Right kidney (tissue), 1 donor: Measurements from ENCODE around the gene TFDP2.
"Not testable (repeated sequence)": the region's sequence is repeated elsewhere in the genome, so short reads cannot be mapped to it uniquely, and the experiment has no call there.

Experiments used
- DNase-seq: peaks from one replicate; pipeline ENCODE4 v3.0.0-alpha.2; 2016

TFDP2 gene

GRCh38 chr3:142077155-142077858, 72.0 kb downstream of the TFDP2 start:
- no peak for DNase-seq

- not testable (repeated sequence) for DNase-seq
Measured at GRCh38 chr3:142075656-142076055, 73.7 kb downstream of the TFDP2 start.

GRCh38 chr3:142072816-142073215, 76.5 kb downstream of the TFDP2 start:
- DNase-seq: no peak

GRCh38 chr3:142065932-142066331, 83.4 kb downstream of the TFDP2 start:
- DNase-seq: no peak

DNA sequence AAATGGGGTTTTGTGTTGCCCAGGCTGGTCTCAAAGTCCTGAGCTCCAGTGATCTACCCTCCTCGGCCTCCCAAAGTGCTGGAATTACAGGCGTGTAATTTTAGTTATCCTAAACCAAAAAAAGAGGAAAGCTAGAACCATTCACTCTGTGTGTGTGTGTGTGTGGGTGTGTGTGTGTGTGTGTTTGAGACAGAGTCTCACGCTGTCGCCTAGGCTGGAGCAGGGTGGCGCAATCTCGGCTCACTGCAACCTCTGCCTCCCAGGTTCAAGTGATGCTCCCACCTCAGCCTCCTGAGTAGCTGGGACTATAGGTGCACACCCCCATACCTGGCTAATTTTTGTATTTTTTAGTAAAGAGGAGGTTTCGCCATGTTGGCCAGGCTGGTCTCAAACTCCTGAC, 84.0 kb downstream of the TFDP2 start:
- DNase-seq: no peak

- DNase-seq: no peak
Measured at GRCh38 chr3:142064454-142064853, 84.9 kb downstream of the TFDP2 start.

GRCh38 chr3:142057331-142057725, 92.0 kb downstream of the TFDP2 start:
- DNase-seq: no peak

DNA sequence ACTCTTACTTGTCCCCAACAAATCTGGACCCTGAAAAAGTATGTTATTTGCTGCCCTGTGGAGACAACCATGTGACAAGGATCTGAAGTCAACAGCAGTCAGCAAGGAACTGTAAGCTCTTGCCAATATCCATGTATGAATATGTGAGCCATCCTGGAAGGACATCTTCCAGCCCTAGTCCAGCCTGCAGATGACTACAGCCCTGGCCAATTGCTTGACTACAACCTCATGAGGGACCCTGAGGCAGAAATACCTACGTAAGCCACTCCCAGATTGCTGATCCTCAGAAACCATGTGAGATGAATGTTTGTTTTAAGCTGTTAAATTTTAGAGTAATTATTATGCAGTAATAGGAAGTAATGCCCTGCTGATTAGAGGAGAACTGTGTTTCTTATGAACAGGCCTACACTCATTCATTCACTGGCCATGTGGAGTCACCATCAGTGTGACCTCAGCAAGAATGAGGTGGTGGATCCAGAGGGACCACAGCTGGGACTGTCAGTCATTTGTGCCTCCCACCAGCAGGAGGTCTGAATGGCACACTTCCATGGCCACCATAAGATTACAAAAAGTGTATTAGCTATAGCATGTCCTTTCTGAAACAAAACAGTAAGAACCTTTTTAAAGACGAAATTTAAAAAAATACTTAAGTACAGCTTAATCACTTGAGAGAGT, 92.6 kb downstream of the TFDP2 start:
- DNase-seq: no peak

- DNase-seq: no peak
Measured at GRCh38 chr3:142053835-142054234, 95.5 kb downstream of the TFDP2 start.

GRCh38 chr3:142053244-142053643, 96.1 kb downstream of the TFDP2 start:
- no peak for DNase-seq

DNA sequence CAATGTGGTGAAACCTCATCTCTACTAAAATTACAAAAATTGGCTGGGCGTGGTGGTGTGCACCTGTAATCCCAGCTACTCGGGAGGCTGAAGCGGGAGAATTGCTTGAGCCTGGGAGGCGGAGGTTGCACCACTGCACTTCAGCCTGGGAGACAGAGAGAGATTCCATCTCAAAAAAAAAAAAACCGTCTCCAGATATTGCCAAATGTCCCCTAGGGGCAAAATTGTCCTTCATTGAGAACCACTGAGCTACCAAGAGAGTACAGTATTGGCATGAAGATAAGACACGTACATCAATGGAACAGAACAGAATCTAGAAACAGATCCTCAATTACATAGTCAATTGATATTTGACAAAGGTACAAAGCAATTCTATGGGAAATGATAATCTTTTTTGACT, 98.0 kb downstream of the TFDP2 start:
- no peak for DNase-seq

DNA sequence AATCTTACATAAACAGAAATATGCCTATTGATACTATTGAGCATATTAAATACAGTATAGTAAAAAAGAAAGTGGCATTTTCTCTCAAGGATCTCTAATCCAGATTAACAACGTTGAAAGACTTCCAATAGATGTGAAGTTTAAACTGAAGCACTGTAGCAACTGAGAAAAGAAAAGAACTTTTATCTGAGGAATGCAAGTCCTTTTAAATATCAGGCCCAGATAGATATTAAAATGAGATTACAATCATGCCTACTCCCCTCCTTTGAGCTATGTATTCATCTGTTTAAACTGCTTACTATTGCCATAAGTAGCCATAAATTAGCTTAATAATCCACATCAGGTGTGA, 102.3 kb downstream of the TFDP2 start:
- DNase-seq: no peak

GRCh38 chr3:142046320-142047020, 102.9 kb downstream of the TFDP2 start:
- no peak for DNase-seq

GRCh38 chr3:142040941-142041491, 108.3 kb downstream of the TFDP2 start:
- no peak for DNase-seq

GRCh38 chr3:142035308-142035922, 113.9 kb downstream of the TFDP2 start:
- DNase-seq: no peak

- no peak for DNase-seq
Measured at GRCh38 chr3:142033292-142033691, 116.1 kb downstream of the TFDP2 start.

DNA sequence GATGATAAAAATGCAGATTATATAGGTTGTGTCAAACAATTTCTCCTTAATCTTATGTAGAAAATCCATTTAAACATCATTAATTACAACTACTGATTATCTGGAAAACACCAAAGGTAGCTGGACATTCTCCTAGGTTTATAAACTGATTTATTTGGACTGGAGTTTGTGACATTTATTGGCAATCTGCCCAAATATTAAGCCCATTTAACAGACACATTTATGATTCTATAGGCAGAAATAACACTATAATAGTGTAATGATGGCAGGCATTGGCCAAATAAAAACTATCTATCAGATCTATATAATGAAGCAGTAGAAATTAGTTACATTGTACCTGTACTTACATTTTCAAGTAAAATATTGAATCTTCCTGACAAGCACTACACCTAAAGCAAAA, 117.8 kb downstream of the TFDP2 start:
- no peak for DNase-seq

- no peak for DNase-seq
Measured at GRCh38 chr3:142029791-142030190, 119.6 kb downstream of the TFDP2 start.

GRCh38 chr3:142029052-142029642, 120.2 kb downstream of the TFDP2 start:
- DNase-seq: no peak

DNA sequence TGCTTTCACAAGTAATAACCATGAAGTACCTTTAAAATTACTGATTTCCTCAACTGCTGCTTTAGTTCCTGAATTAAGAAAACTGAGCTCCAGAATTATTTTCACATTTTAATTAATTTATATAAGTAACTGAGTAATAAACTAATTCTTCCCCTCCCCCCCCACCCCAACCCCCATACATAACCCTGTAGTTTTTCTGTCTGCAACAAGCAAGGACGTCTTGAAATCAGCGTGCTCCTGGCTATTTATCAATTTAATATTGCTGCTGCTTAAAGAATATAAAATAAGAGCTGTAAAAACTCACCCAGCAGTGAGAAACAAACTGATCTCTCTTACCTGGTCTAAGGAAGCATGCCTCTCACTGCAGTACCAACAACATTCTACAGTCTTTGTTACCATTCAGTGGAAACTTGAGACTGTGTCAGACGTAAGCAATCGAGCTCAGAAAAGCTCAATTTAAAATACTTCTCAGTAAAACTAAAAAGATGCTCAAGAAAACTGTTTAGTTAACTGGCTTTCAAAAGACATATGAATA, 121.0 kb downstream of the TFDP2 start:
- DNase-seq: peak; percentile 40

GRCh38 chr3:142027735-142028134, 121.6 kb downstream of the TFDP2 start:
- DNase-seq: peak; percentile 18

DNA sequence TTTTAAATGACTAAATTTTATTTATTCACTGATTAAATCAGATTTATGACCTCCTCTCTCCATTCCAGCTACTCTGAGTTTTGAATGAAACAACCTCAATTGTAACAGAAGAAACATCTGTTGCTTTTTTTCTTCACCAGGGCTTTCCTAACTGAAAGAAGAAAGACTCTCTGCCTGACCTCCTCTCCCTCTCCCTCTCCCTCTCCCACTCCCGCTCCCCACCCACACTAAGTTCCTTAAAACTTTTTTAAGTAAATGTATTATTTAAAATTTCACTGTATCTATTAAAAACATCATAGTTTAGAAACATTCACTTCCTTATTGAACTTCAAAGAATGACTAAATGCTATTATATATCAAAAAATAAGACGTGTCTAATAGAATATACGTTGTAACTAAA, 122.0 kb downstream of the TFDP2 start:
- DNase-seq: peak; percentile 12
